Subcutaneous adipose tissue (tissue), 4 donors: ENCODE results near the gene RADIL. TPM values are rescaled to one million over a fixed set of nuclear protein-coding genes. Genes with fewer than 3 reads are reported as not detected.

Source experiments
- CTCF ChIP-seq: fragments of 450-650 bp; IDR thresholded peaks from one replicate; pipeline ENCODE4 v1.5.1; 2016; ENCODE audit warnings: low read depth, mild to moderate bottlenecking, control low read depth, antibody characterized with exemption, moderate library complexity
- total RNA-seq, 4 donors: library from RNA; depleted of rRNA; stranded (reverse); fragments of >200 nt; gene quantifications; one replicate each; pipeline ENCODE4 v1.1.0, GENCODE V29; 2016

RADIL gene
- total RNA-seq, 4 donors from 2014 or later = 5.4 to 7.7 (median 6.3) TPM

GRCh38 chr7:4837041-4837802 lies 46.3 kb downstream of the RADIL start:
- TF ChIP-seq CTCF = no peak

GRCh38 chr7:4836206-4836661 lies 47.3 kb downstream of the RADIL start:
- no peak for TF ChIP-seq CTCF

- no peak for TF ChIP-seq CTCF
Measured at GRCh38 chr7:4835398-4836205, 47.9 kb downstream of the RADIL start.

GRCh38 chr7:4834601-4835397 lies 48.7 kb downstream of the RADIL start:
- TF ChIP-seq CTCF = no peak

GRCh38 chr7:4833691-4834600 lies 49.6 kb downstream of the RADIL start:
- TF ChIP-seq CTCF = no peak

- TF ChIP-seq CTCF = no peak
Measured at GRCh38 chr7:4833176-4833575, 50.3 kb downstream of the RADIL start.
